Activated CD4-positive, CD25-positive, alpha-beta regulatory T cell (primary cell): ENCODE measurements around the gene SPOCK3.
"Not testable (repeated sequence)": the region's sequence is repeated elsewhere in the genome, so short reads cannot be mapped to it uniquely, and the experiment has no call there.

Experiments
- DNase-seq, 4 experiments: peaks; one replicate each; lab custom pipeline; 2025; lab: John Stamatoyannopoulos, UW

The SPOCK3 gene

GRCh38 chr4:166823126-166823525, 411.2 kb downstream of the SPOCK3 start:
- no peak for DNase-seq

GRCh38 chr4:166822386-166822785, 411.9 kb downstream of the SPOCK3 start:
- DNase-seq: no peak

- DNase-seq: no peak
These were observed 417.4 kb downstream of the SPOCK3 start for GRCh38 chr4:166816890-166817289.

- no peak for DNase-seq
These were observed 425.9 kb downstream of the SPOCK3 start for GRCh38 chr4:166808380-166808779.

GRCh38 chr4:166802346-166802745, 431.9 kb downstream of the SPOCK3 start:
- no peak for DNase-seq

GRCh38 chr4:166798126-166798525, 436.2 kb downstream of the SPOCK3 start:
- no peak for DNase-seq

- DNase-seq: no peak
These were observed 456.5 kb downstream of the SPOCK3 start for GRCh38 chr4:166777760-166778159.

GRCh38 chr4:166763018-166763417, 471.3 kb downstream of the SPOCK3 start:
- no peak for DNase-seq

GRCh38 chr4:166741742-166742141, 492.6 kb downstream of the SPOCK3 start:
- DNase-seq: no peak

GRCh38 chr4:166739215-166739614, 495.1 kb downstream of the SPOCK3 start:
- not testable (repeated sequence) for DNase-seq

GRCh38 chr4:166737430-166737829, 496.9 kb downstream of the SPOCK3 start:
- DNase-seq: no peak

GRCh38 chr4:166735553-166735952, 498.7 kb downstream of the SPOCK3 start:
- no peak for DNase-seq

- DNase-seq: no peak
These were observed 499.5 kb downstream of the SPOCK3 start for GRCh38 chr4:166734797-166735196.

- no peak for DNase-seq
These were observed 500.6 kb downstream of the SPOCK3 start for GRCh38 chr4:166733686-166734085.

GRCh38 chr4:166726832-166727231, 507.5 kb downstream of the SPOCK3 start:
- no peak for DNase-seq

- no peak for DNase-seq
These were observed 509.9 kb downstream of the SPOCK3 start for GRCh38 chr4:166724369-166724768.

GRCh38 chr4:166723532-166724140, 510.7 kb downstream of the SPOCK3 start:
- no peak for DNase-seq

- DNase-seq: not testable (repeated sequence)
These were observed 518.3 kb downstream of the SPOCK3 start for GRCh38 chr4:166715748-166716713.

GRCh38 chr4:166700592-166700991, 533.7 kb downstream of the SPOCK3 start:
- no peak for DNase-seq

GRCh38 chr4:166688835-166689234, 545.5 kb downstream of the SPOCK3 start:
- no peak for DNase-seq

- DNase-seq: no peak
These were observed 546.5 kb downstream of the SPOCK3 start for GRCh38 chr4:166687828-166688227.
